OCI-M2 (cell line): ENCODE measurements around the gene ADAD2.

ENCODE experiments used
- DNase-seq: peaks from one replicate; lab custom pipeline; 2025; ENCODE audit not compliant: unreplicated experiment; lab: John Stamatoyannopoulos, UW

ADAD2 gene

DNA sequence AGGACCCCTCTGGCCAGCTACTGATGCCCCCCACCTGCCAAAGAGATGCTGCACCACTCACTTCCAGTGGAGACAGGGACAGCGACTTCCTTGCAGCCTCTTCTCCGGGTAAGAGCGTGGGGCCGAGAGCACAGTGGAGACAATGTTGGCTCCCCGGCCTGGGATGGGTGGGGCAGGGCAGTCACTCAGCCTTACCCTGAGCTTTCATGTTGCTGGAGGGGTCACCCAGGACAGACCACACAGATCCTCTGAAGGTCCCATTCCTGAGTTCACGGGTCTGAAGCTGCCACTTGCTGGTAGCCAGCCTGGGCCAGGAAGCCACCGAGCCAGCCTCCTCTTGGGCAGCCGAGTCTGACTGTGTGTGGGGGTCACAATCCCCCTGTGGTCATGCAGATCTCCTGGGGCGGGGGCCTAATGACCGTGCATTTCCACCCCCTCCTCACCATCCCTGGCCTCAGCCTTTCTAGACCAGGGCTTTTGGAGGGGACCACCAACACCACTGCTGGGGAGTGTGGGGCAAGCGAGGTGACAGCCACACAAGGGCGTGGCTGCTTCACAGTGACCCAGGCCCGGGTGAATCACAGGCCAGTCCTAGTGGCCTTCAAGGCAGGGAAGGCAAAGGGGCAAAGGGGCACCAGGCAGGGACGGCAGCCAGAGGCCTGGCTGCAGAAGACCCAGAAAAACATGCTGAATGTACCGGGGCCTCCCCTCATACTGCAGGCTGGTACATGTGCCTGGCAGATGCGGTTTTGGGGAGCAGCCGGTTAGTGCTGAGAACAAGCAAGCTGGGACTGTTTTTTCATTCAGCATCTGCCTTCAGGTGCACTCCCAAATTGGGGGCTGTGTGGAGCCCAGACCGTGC lies 14.5 kb upstream of the ADAD2 start:
- no peak for DNase-seq

DNA sequence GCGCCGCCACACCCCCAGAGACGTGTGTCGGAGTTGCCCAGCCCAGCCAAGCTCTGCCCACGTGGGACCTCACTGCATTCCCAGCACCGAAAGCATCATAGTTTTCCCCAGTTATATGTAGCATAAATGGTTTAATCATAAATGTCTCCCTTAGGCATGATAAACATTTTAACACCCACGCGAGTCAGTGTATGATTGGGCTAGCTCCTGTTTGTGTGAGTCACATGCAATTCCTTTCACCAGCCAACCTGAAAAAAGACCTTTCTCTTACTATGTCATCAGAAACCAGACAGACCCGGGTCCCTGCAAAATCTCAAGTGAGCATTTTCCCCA lies 13.2 kb upstream of the ADAD2 start:
- no peak for DNase-seq

DNA sequence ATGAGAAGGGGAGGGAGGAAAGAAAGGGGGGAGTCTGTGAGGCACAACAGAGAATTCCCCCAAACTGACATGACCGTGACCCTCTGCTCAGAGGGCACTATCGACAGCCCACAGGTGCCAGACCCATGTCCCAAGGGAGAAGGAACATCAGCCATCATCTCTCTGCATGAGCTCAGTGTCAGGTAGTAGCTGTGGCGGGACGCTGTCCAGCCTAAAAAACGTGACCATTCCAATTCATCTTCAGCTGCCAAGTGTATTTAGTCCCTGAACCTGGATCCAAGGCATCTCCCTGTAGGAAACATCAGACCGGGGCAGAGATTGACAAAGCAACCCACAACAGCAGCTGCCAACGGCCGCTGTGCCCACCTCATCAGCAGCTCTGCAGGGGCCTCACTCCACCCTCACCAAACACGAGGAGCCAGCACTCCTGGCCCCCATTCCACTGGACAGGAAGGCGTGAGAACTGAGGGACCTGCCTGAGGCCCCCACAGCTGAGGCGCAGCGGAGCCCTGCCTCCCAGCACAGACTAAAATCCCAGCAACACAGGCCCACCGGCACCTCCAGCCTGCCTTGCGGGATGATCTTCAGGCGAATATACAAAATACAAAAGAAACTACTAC lies 12.7 kb upstream of the ADAD2 start:
- DNase-seq, result no peak

DNA sequence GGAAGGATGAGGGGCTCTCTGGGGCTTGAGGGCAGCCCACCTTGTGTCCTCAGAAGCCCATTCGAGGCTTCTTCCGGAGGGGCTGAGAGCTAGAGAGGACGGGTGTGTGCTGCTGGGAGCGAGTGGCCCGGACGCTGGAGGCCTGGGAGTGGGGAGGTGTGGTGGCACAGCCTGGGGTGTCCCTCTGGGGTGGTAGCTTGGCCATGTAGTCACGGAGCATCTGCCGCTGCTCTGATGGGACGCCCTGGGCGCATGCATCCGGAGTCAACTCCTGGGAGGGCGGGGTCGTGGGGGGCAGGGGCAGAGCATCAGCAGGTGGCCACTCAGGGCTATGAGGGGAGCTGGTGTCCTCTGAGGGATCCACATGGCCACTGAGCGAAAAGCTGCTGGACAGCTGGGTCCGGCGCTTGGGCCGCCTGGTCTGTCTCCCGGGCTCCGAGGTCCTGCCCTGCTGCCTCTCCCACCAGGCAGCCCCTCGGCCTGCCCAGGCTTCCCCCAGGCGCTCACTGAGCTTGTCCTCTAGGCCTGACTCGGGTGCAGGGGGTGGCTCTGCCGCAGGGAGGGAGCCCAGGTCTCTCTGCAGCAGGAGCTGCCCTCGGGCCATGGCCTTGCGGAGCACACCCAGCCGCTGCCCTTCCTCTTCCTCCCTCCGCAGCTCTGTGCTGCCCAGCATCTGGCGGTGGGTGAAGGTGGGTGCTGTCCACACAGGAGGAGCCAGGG lies 11.9 kb upstream of the ADAD2 start:
- DNase-seq, result no peak

DNA sequence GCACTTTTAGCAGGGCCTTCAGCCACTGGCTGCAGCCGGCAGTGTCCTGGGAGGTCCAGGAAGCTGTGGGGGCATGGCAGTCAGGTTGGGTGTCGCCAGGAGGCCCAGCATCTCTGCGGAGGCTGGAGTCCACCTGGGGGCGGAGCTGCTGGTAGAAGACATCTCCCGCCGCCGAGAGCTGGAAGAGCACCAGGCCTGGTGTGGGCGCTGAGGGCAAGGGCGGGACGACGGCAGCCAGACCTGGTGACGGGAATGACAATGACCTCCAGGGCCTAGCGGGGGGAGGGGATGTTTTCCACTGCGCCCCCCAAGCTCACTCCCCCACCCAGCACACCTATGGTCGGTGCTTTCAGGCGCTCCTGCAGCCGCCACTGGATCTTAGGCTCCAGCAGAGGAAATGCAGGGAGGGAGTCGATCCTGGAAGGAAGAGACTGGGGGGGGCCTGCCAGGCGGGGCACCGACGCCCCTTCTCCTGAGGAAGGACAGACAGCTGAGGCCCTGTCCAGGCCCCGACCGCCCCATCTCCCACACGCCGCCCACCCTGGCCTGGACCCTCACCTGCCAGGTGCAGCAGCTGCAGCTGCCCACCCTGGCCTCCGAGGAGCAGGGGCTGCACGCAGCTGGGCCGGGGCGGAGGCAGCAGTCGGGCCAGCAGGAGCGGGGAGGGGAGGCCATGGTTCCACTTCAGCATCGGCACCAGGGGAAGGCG lies 11.2 kb upstream of the ADAD2 start:
- DNase-seq, result no peak

DNA sequence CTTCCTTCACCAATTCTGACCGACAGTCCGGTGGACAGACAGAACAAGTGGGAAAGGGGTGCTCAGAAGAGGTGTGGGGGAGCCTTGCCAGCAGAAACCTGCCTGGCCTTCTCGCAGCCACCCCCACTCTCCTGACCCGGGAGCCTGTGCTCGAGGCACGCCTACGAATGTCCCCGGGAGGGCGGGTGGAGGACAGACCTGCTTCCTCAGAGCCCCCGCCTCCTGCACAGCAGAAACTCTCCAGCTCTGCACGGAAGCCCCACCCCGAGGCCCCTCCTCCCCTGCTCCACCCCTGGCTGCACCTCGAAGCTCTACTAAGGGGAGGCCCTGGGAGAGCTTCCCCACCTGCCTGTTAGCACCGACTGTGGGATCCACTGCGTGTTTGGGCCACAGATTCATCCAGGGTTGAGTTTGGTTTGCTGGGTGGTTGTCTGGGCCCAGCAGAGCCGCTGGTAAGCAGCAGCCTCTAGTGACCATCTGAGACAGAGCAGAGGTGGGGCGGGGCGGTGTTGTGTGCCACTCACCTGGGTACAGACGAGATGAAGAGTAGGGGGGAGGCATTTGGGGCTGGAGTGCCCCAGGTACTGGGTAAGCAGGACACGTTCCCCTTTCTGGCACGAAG lies 10.3 kb upstream of the ADAD2 start:
- no peak for DNase-seq

DNA sequence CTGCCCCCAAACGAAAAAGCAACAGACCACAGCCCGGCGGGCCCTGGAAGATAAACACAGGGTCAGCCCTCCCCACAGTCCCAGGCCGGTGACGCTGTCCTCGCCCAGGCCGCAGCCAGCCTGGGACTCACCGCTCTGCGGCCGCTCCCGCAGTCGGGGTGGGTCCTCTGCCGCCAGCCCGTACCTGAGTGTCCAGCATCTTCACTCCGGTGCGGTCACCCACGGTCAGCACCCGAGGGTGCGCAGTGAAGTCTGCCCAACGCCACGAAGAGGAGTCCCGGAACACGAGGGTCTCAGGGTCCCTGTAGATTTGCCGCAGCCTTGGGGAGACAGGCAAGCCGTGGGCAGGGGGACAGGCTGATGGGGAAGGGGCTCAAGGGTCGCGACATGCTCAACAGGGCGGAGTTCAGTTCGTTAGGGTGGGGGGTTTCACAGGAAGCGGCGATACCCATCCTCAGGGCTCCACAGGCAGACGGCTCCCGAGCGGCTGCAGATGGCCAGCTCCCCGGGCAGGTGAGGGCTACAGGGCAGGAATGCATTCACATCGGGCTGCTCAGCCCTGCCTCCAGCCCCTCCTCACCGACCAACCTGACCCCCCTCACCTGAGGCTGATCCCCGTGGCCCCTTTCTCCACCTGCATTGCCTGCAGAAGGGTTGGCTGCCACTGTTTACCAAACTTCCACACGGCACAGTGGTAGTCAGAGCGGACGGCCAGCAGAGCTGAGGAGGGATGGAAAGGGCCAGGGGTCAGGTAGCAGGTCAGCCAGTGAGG lies 9.6 kb upstream of the ADAD2 start:
- DNase-seq, result no peak

DNA sequence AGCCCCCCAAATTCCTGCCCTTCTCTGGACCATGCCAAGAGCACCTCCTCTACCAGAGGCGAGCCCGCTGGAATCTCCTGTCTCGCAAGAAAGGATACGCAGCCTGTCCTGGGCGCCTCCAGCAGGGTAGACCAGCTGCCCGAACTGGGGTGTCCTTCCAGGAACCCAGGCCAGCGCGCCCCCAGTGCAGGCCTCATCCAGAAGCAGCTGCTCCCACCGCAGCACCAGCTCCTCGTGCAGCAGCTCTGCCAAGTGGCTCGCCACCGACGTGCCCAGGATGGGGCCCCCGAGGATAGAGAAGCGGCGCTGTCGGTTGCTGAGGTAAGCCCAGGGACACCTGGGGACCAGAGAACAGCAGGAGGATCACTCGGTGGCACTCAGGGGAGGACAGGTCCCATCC lies 8.9 kb upstream of the ADAD2 start:
- DNase-seq, result no peak

DNA sequence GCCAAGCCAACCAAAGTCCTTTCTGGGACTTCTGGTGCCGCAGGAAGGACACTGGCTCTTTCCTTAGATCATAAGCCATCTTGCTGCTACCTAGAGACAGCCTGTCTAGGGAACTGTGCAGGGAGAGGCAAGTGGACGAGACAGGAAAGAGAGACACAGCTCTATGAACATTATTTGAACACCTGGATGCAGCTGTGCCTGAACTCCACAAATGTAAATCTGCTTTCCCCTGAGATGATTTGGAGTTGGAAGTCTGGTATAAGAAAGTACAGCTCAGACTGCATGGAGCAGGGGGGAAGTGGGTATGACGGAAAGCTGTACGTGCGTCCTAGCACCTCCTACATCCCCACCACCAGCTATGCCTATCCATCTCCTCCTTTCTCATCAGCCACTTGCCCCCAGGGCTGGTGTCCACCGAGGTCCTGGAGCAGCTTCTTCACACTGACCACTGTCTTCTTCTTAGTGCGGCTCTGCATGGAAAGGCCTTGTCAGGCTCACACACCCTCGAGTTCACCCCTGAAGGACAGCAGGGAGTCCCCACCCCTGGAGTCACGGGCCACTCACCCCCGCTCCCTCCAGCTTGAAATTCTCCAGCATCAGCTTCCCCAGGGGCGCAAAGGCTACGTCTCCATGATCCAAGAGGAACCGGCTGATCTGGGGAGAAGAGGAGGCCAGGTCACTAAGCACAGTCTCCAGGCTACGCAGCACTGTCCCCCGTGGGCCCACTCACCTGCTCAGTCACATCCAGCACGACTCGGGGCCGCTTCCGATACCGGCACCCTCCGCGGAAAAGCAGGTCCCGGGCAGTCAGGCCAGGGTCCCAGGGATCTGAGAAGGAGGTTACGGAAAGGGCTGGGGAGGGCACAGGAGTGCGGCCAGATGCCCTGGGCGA lies 8.0 kb upstream of the ADAD2 start:
- no peak for DNase-seq

DNA sequence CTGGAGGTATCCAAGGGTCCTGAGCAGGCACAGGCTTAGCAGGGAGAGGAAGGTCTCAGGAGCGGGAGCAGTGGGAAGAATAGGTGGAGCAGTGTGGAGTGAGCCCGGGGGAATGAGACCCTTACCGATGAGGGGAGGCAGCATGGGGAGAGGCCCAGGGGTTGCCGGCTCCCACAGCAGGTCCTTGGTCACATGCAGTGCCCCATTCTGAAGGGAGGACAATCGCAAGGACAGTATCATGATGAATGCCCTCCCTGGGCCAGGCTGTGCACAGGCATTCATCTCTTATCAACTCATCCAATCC lies 7.4 kb upstream of the ADAD2 start:
- no peak for DNase-seq

DNA sequence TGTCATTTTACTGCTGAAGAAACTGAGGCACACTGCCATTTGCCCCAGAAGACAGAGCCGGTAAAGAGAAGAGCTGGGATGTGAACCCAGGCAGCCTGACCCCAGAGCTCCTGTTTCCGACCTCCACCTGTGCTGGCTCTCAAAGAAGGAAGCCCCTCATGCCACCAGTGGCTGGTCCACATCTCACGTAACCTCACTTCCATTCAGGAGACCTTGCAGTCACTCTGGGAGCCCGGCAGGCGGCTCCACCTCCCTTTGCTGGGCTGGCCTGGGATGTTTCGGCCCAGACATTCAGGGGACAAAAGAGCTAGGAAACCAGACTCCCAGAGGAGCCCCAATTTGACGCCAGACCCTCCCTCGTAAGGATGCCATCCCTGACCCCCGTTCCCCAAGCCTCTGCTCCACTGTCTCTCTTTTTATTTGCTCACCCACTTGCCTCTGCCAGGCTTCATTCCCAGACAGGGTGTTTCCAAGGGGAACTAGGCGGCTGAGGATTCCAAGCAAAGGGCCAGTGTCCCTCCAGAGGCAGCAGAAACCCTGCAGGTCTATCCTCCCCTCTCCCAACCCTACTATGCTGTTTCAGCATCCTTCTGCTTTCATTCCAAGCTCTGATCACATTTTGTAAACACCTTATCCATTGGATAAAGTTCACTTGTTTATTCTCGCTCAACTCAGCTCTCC lies 6.9 kb upstream of the ADAD2 start:
- no peak for DNase-seq

DNA sequence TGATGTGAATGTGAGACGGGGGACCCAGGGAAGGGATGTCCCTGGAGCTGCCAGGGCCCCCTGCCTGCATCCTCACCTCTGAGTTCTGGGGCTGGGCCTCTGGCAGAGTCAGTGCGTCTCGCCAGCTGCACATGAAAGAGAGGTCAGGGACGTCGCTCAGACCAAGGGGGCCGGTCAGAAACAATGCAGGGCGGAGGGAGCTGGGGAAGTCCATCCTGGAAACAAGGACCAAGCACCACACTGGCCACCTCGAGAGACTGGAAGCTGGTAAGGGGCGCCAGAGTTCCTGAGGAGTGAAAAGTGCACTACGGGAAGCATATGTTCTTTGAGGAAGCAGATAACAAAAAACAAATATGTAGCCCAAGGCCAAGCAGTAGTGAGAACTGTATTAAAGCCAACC lies 6.2 kb upstream of the ADAD2 start:
- no peak for DNase-seq

DNA sequence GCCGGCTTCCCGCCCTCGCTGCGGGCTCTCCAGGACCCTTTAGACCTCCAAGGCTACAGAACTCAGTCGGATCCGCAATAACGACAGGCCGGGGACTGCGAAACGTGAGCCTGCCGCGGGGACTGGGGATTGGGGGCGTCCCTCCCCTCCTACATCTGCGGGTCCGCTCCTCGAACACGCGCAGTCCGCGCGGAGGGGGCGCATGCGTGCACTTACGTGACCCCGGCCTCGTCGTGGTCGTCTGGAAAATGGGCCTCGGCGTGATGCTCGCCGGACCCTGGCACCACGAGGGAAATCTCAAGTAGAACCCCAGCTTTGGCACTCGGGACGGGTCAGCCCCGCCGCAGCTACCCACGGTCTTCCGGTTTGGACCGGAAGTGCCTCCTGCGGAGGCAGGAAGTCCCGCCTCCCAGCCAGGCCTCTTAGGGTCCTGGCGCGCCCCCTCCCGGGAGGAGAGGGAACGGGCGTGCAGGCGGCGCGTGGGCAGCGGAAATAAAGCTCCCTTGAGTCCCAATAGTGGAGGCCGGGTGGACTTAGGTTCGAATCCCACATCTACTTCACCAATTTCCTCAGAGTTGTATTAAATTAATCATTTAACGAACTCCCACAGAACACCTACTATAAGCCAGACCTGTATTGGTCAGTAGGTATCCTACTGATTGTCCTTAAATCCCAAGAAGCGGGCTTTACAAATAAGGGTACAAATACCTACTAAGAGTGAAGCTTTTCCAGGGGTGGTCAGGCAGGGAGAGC lies 4.1 kb upstream of the ADAD2 start, which contains the start of gene TAF1C:
Gene TAF1C, minus strand, starts transcription at position 373 of the 753 bp plus-strand sequence. CDS start 2,069 bp downstream, outside the sequence.
- DNase-seq, result peak; percentile 68

DNA sequence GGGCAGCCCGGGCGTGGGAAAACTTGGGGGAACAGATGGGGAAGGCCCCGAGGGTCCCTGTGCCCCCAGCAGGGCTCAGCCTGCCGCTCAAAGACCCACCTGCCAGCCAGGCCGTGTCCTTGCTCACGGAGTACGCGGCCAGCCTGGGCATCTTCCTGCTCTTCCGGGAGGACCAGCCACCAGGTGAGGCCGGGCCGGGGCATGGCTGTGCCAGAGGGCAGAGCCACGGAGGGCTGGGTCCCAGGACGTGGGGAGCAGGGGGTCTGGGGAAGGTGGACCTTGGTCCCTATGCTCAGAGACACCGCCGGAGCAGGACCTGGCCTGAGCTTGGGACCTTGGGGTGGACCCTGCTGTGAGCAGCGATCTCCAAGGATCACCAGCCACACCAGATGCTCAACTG lies 509 bp downstream of the ADAD2 start:
- no peak for DNase-seq

DNA sequence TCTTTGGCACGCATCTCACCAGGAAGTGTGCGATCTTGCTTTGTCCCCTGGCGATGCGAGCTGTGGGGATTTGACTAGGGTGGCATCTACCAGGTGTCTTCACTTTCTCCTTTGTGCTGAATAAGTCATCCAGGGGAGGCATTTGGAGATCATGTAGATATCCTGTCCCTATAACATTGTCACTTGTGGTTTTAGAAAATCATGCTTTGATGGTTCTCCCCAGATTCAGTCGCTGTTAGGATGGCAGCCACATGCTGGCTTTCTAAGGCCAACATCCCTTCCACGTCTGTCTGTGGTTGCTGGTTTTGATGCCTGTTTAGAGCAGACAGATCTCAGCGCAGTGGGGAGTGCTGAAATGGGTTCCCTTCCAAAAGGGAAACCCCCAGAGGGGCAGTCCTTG lies 2.5 kb downstream of the ADAD2 start:
- no peak for DNase-seq

DNA sequence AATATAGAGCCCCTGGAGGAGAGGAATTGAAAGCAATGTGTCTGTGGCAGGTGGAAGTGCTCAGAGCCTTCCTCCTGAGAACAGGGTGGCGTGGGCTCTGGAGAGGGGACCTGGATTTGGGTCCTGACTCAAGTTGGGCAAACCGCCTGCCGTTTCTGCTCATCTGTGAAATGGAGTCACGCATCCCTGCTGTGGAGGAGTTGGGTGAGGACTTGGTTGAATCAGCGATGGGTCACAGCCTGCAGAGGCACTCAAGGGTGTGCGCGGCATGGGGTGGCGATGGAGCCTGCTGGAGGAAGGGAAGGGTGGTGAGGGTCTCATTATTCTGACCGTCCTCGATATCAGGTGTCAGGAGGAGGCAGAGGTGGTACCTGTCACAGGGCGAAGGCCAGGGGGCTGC lies 3.1 kb downstream of the ADAD2 start:
- DNase-seq, result no peak

DNA sequence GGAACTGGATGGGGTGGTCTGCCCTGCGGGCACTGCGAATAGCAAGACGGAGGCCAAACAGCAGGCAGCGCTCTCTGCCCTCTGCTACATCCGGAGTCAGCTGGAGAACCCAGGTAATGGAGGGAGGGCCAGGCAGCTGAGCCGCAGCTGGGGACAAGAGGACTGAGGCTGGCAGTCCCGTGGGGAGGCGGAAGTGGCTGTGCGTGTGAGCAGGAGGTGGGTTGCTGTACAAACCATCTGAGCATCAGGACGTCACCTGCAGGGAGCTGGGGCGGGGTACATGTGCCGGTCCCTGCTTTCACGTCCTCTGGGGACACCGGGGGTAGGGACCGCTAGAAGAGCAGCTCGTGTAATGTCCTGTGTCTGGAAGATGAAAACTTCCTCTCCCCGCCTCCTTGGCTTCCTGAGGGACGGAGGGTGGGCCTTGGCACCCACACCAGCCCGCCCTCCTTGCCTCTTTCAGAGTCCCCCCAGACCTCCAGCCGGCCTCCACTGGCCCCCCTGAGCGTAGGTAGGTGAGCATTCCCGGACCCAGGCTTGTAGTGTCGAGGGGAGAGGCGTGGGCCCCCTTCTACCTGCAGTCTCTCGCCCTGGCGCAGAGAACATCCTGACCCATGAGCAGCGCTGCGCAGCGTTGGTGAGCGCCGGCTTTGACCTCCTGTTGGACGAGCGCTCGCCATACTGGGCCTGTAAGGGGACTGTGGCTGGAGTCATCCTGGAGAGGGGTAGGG lies 3.7 kb downstream of the ADAD2 start:
- no peak for DNase-seq
